ENCODE measurements around the gene HTR5A. TPM values are rescaled to one million over a fixed set of nuclear protein-coding genes. Genes with fewer than 3 reads are reported as not detected.

The HTR5A gene
- total and polyA plus RNA-seq, 2 of the 13 experiments (the other 11 are each of a cell fraction or from before 2014, with no cell fraction given), result not detected

DNA sequence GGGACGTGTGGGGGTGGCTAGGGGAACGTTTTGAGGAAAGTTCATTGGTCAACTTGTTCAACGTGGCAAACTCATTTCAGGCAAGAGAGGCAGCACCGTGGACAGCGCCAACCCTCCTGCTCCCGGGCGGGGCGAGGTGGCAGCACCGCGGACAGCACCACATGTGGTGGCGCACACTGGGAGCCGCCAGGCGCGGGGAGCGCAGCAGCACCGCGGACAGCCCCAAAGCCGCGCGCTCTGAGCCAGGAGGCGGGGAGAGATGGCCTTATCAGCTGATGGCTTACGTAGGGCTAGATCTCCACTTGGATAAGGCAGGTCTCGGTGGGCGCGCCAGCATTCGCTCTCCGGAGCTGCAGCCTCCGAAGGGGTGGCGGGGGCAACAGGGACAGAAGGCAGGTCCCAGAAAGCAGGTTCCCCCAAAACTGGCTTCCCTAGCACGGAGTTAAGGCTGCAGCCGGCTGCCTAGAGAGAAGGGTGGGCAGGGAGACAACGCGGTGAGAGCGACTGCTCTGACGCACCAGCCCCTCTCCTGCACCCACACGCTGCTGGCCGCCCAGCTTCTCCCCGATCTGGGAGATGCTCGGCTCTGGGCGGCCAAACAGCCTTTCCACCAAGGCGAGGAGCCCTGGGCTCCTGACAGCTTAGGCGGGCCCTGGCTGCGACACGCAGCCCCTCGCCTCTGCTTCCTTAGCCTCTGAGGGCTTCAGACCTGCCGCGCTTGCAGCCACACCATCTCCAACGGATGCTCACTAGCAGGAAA, at the start of gene HTR5A (continued):
- TF ChIP-seq ERF (CRISPR knock-in tag; IDR thresholded peaks at IDR 0.05), result peak; percentile 100

GRCh38 chr7:155020996-155021395, 49.1 kb upstream of the HTR5A start:
- Histone ChIP-seq H3K27ac (ENCODE audit: extremely low read length, insufficient read depth, low read length) (no peak overlapping the region), H3K4me3 (replicated peaks in 1 of 3; ENCODE audit: insufficient read depth in 1 of 3, low read depth in 2 of 3, low read length in 3 of 3) (no peak overlapping the region), H2AFZ (ENCODE audit: low read length) (no peak overlapping the region), H3K9ac (ENCODE audit: insufficient read depth, low read depth, low read length) (no peak overlapping the region), H3K36me3 (replicated peaks in 1 of 2; ENCODE audit: control insufficient read depth in 1 of 2, insufficient read depth in 2 of 2, low read length in 2 of 2) (no peaks in the 10 kb centered on the region), H3K79me2 (ENCODE audit: insufficient read depth, low read length) (no peaks in the 10 kb centered on the region), H3K4me2 (ENCODE audit: low read depth, low read length) (no peak overlapping the region), H3K27me3 (ENCODE audit: control insufficient read depth in 1 of 2, insufficient read depth in 2 of 2, low read length in 2 of 2) (peaks cover 1 to 18% of the 10 kb centered on the region in 2 experiments; a peak in 2 of 5 replicates), H3K4me1 (ENCODE audit: insufficient read depth, low read length) (no peaks in the 10 kb centered on the region), H3K9me3 (ENCODE audit: low read length) (no peaks in the 10 kb centered on the region), H4K20me1 (ENCODE audit: insufficient read depth, low read length) (no peaks in the 10 kb centered on the region)
- POLR2A ChIA-PET, result no interaction called here
- FAIRE-seq (no peak), DNase-seq (ENCODE audit: low spot score) (no peak), ATAC-seq (no peak)
- in situ Hi-C loops (cut with HindIII; ENCODE audit: extremely low pct_ligation_motif_present, low pct_unique_long_range_greater_than_20kb), result no loop called here
- BruUV-seq (replicated peaks), result no TSS peak
- CTCF ChIA-PET (ENCODE audit: low intra/inter-chr PET ratio, low total read pairs), result no interaction called here
- TF ChIP-seq ELF1 (CRISPR knock-in tag; IDR thresholded peaks at IDR 0.05), result no peak
- TF ChIP-seq RXRB (CRISPR knock-in tag; IDR thresholded peaks at IDR 0.05; ENCODE audit: borderline replicate concordance), result no peak
- TF ChIP-seq, protein P1, sequence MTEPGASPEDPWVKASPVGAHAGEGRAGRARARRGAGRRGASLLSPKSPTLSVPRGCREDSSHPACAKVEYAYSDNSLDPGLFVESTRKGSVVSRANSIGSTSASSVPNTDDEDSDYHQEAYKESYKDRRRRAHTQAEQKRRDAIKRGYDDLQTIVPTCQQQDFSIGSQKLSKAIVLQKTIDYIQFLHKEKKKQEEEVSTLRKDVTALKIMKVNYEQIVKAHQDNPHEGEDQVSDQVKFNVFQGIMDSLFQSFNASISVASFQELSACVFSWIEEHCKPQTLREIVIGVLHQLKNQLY (CRISPR knock-in tag; IDR thresholded peaks at IDR 0.05), result no peak
- WGBS (ENCODE audit: low lambda C conversion rate), result 39% methylated on average over 5 of the region's 5 CpGs
- intact Hi-C loops (cut with micrococcal nuclease; ENCODE audit: unreplicated experiment), result no loop called here

DNA sequence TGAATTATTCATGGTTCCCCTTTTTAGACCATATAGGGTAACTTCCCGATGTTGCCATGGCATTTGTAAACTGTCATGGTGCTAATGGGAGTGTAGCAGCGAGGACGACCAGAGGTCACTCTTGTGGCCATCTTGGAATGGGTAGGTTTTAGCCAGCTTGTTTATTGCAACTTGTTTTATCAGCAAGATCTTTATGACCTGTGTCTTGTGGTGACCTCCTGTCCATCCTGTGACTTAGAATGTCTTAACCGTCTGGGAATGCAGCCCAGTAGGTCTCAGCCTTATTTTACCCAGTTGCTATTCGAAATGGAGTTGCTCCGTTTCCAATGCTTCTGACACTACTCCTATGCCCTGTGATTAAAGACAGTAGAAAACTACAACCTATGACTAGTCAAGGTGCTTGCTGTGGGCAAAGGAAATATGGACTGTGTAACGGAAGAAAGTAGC, 48.4 kb upstream of the HTR5A start:
- Histone ChIP-seq H3K36me3 (replicated peaks in 1 of 2; ENCODE audit: control insufficient read depth in 1 of 2, insufficient read depth in 2 of 2, low read length in 2 of 2) (no peaks in the 10 kb centered on the region), H3K4me1 (ENCODE audit: insufficient read depth, low read length) (no peaks in the 10 kb centered on the region), H3K79me2 (ENCODE audit: insufficient read depth, low read length) (no peaks in the 10 kb centered on the region), H3K4me2 (ENCODE audit: low read depth, low read length) (no peak overlapping the region), H3K9me3 (ENCODE audit: low read length) (no peaks in the 10 kb centered on the region), H4K20me1 (ENCODE audit: insufficient read depth, low read length) (no peaks in the 10 kb centered on the region), H3K4me3 (replicated peaks in 1 of 3; ENCODE audit: insufficient read depth in 1 of 3, low read depth in 2 of 3, low read length in 3 of 3) (no peak overlapping the region), H3K9ac (ENCODE audit: insufficient read depth, low read depth, low read length) (no peak overlapping the region), H3K27me3 (ENCODE audit: control insufficient read depth in 1 of 2, insufficient read depth in 2 of 2, low read length in 2 of 2) (peaks cover 1 to 18% of the 10 kb centered on the region in 2 experiments; a peak in 1 of 5 replicates), H2AFZ (ENCODE audit: low read length) (no peak overlapping the region), H3K27ac (ENCODE audit: extremely low read length, insufficient read depth, low read length) (no peak overlapping the region)
- no TSS peak for BruUV-seq (replicated peaks)
- no peak for TF ChIP-seq ISX (CRISPR knock-in tag; conservative IDR thresholded peaks at IDR 0.05)
- TF ChIP-seq, protein P2, sequence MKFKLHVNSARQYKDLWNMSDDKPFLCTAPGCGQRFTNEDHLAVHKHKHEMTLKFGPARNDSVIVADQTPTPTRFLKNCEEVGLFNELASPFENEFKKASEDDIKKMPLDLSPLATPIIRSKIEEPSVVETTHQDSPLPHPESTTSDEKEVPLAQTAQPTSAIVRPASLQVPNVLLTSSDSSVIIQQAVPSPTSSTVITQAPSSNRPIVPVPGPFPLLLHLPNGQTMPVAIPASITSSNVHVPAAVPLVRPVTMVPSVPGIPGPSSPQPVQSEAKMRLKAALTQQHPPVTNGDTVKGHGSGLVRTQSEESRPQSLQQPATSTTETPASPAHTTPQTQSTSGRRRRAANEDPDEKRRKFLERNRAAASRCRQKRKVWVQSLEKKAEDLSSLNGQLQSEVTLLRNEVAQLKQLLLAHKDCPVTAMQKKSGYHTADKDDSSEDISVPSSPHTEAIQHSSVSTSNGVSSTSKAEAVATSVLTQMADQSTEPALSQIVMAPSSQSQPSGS (CRISPR knock-in tag; IDR thresholded peaks at IDR 0.05), result no peak
- no peak for TF ChIP-seq ZNF660 (CRISPR knock-in tag; IDR thresholded peaks at IDR 0.05; ENCODE audit: borderline replicate concordance, low read depth)
- intact Hi-C loops (cut with micrococcal nuclease; ENCODE audit: unreplicated experiment) (no loop called here), in situ Hi-C loops (cut with HindIII; ENCODE audit: extremely low pct_ligation_motif_present, low pct_unique_long_range_greater_than_20kb) (no loop called here)
- ChIA-PET POLR2A (no interaction called here), CTCF (ENCODE audit: low intra/inter-chr PET ratio, low total read pairs) (no interaction called here)
- WGBS (ENCODE audit: low lambda C conversion rate), result 11% methylated on average over 7 of the region's 7 CpGs
- FAIRE-seq (no peak), DNase-seq (ENCODE audit: low spot score) (no peak), ATAC-seq (no peak)
